GM12878 (cell line): Measurements from ENCODE around the gene CLEC3A. TPM values are rescaled to one million over a fixed set of nuclear protein-coding genes. Genes with fewer than 3 reads are reported as not detected.

ENCODE experiments used
- ATAC-seq: fragments of 200-7000 bp; cut with Tn5 transposase; 3 replicates; pipeline ENCODE4 v1.9.1; 2020; ENCODE audit warnings: mild to moderate bottlenecking, moderate library complexity
- BruUV-seq: library from RNA; stranded (reverse); fragments of 400-500 nt; replicated peaks from 2 replicates; lab custom pipeline; 2021; lab: Mats Ljungman, UMichigan
- CTCF ChIA-PET: fragments of 300-600 bp; sonication (Branson Sonifier 250); formaldehyde crosslinking; extraction: SDS; loops from one replicate; lab custom pipeline; 2021; ENCODE audit warnings: inconsistent platforms; lab: Yijun Ruan, JAX
- POLR2A ChIA-PET: fragments of 350-600 bp; formaldehyde crosslinking; extraction: SDS; loops from one replicate; lab custom pipeline; 2021; ENCODE audit warnings: inconsistent platforms; lab: Charles Lee
- RAD21 ChIA-PET: fragments of 300-600 bp; sonication (Branson Sonifier 250); formaldehyde crosslinking; loops from one replicate; lab custom pipeline; 2023; ENCODE audit warnings: antibody characterized with exemption; ENCODE audit not compliant: unreplicated experiment; lab: Charles Lee
- SMC1A ChIA-PET: fragments of 300-600 bp; sonication (Branson Sonifier 250); formaldehyde crosslinking; loops from one replicate; lab custom pipeline; 2023; ENCODE audit not compliant: unreplicated experiment, uncharacterized antibody; lab: Charles Lee
- DNase-seq: peaks from one replicate; pipeline ENCODE4 v3.0.0-alpha.2; 2011; ENCODE audit warnings: low read depth, low spot score
- FAIRE-seq: peaks from 3 replicates; lab custom pipeline; 2011; peaks lifted over from hg19 to GRCh38; lab: Jason Lieb, UNC
- H2AFZ ChIP-seq: 2 replicates; pipeline ENCODE4 v1.6.0; 2011; ENCODE audit warnings: low read depth, low read length, control low read depth; ENCODE audit not compliant: control insufficient read depth
- H3K27ac ChIP-seq: 2 replicates; pipeline ENCODE4 v1.5.1; 2011; ENCODE audit warnings: control low read depth; ENCODE audit not compliant: control insufficient read depth, insufficient read depth
- H3K27me3 ChIP-seq, 2 experiments: replicated peaks in 1 of 2; 2 replicates each; pipeline versions ENCODE4 v1.6.0 to v1.6.1; 2011; ENCODE audit warnings: low read length in 1 of 2; ENCODE audit not compliant: control insufficient read depth in 2 of 2, insufficient read depth in 2 of 2
- H3K36me3 ChIP-seq, 2 experiments: 2 replicates each; pipeline ENCODE4 v1.5.1; 2011; ENCODE audit warnings: low read length in 1 of 2; ENCODE audit not compliant: control insufficient read depth in 2 of 2, insufficient read depth in 2 of 2
- H3K4me1 ChIP-seq: 2 replicates; pipeline ENCODE4 v1.6.1; 2011; ENCODE audit warnings: mild to moderate bottlenecking, low read length, moderate library complexity, mixed read lengths; ENCODE audit not compliant: control insufficient read depth, insufficient read depth
- H3K4me2 ChIP-seq: 2 replicates; pipeline ENCODE4 v1.6.0; 2011; ENCODE audit warnings: control low read depth; ENCODE audit not compliant: control insufficient read depth, insufficient read depth
- H3K4me3 ChIP-seq: fragments of 200-600 bp; sonication (generic); 2 replicates; pipeline ENCODE4 v1.5.1; 2016
- H3K79me2 ChIP-seq: 2 replicates; pipeline ENCODE4 v1.6.0; 2011; ENCODE audit warnings: low read length; ENCODE audit not compliant: control insufficient read depth, insufficient read depth
- H3K9ac ChIP-seq: 2 replicates; pipeline ENCODE4 v1.8.0; 2011; ENCODE audit warnings: low read length, control low read depth, mixed read lengths; ENCODE audit not compliant: control insufficient read depth, insufficient read depth
- H3K9me3 ChIP-seq: replicated peaks from 3 replicates; pipeline ENCODE4 v1.5.1; 2011; ENCODE audit warnings: mild to moderate bottlenecking, low read length; ENCODE audit not compliant: control insufficient read depth, insufficient read depth
- H4K20me1 ChIP-seq: 2 replicates; pipeline ENCODE4 v1.6.0; 2011; ENCODE audit not compliant: control insufficient read depth, insufficient read depth
- CTCF ChIP-seq, 3 experiments: IDR thresholded peaks in 2 of 3; conservative IDR thresholded peaks in 1 of 3; 2 replicates each; pipeline ENCODE4 v1.5.1; 2011; ENCODE audit warnings: low read depth in 3 of 3, low read length in 3 of 3, mild to moderate bottlenecking in 3 of 3, control low read depth in 2 of 3, moderate library complexity in 2 of 3, inconsistent platforms in 1 of 3, mixed read lengths in 1 of 3; ENCODE audit not compliant: control insufficient read depth in 2 of 3, insufficient read depth in 1 of 3; ENCODE audit errors: extremely low read depth in 1 of 3
- FOXK2 ChIP-seq: fragments of 450-650 bp; IDR thresholded peaks from 2 replicates; pipeline ENCODE4 v1.6.1; 2017; ENCODE audit warnings: mild to moderate bottlenecking, moderate library complexity
- HSF1 ChIP-seq: fragments of 150-350 bp; IDR thresholded peaks from 2 replicates; pipeline ENCODE4 v1.6.1; 2014; ENCODE audit warnings: mild to moderate bottlenecking, low read depth, low read length
- JUNB ChIP-seq: IDR thresholded peaks from 2 replicates; pipeline ENCODE4 v1.6.1; 2016; ENCODE audit warnings: antibody characterized with exemption, mild to moderate bottlenecking
- MLLT1 ChIP-seq: fragments of 450-650 bp; IDR thresholded peaks from 2 replicates; pipeline ENCODE4 v1.6.1; 2016; ENCODE audit warnings: mild to moderate bottlenecking
- NFXL1 ChIP-seq: fragments of 450-650 bp; IDR thresholded peaks from 2 replicates; pipeline ENCODE4 v1.6.1; 2017; ENCODE audit warnings: antibody characterized with exemption, mild to moderate bottlenecking, borderline replicate concordance
- PML ChIP-seq: IDR thresholded peaks from 2 replicates; pipeline ENCODE4 v1.6.1; 2012; ENCODE audit warnings: low read length, inconsistent platforms
- RFX5 ChIP-seq: IDR thresholded peaks from 2 replicates; pipeline ENCODE4 v1.6.1; 2011; ENCODE audit warnings: low read depth, low read length, improper control_type of control experiment
- SMARCA5 ChIP-seq: fragments of 450-650 bp; IDR thresholded peaks from 2 replicates; pipeline ENCODE4 v1.6.1; 2017; ENCODE audit warnings: mild to moderate bottlenecking
- SREBF1 ChIP-seq: IDR thresholded peaks from 2 replicates; pipeline ENCODE4 v1.6.1; 2012; ENCODE audit warnings: mild to moderate bottlenecking, low read length
- SUZ12 ChIP-seq: fragments of 200-600 bp; sonication (generic); IDR thresholded peaks from one replicate; pipeline ENCODE4 v1.6.1; 2018; ENCODE audit warnings: antibody characterized with exemption, mild to moderate bottlenecking; ENCODE audit not compliant: unreplicated experiment
- ZNF207 ChIP-seq: fragments of 450-650 bp; IDR thresholded peaks from 2 replicates; pipeline ENCODE4 v1.6.1; 2014; ENCODE audit warnings: antibody characterized with exemption, mild to moderate bottlenecking, borderline replicate concordance
- WGBS: methylation state at CpG from one replicate; pipeline ENCODE4 v1.1.6; 2016; ENCODE audit warnings: low lambda C conversion rate; ENCODE audit not compliant: insufficient replicate concordance, insufficient coverage; ENCODE audit errors: missing lambda C conversion rate; 5-methylcytosine and 5-hydroxymethylcytosine counted together
- in situ Hi-C: fragments of 300-500 bp; cut with MboI; formaldehyde crosslinking; loops from 9 replicates; pipeline ENCODE4 v1.14.3; 2018; ENCODE audit warnings: mixed read lengths
- intact Hi-C: fragments of 100-400 bp; cut with micrococcal nuclease; formaldehyde crosslinking; loops from one replicate; pipeline ENCODE4 v1.14.2; 2022; ENCODE audit not compliant: unreplicated experiment
- polyA plus RNA-seq, 11 experiments: library from polyadenylated mRNA; depleted of rRNA in 4 of 11; unstranded in 6 of 11; stranded (reverse) in 5 of 11; fragments of >200 nt; fragmentation: Nextera tagmentation in 4 of 11; fragmentation: Illumina TruSeq in 1 of 11; extraction: Ambion mirVana in 4 of 11; extraction: Trizol in 1 of 11; gene quantifications; 1 replicate in 1 of 11; 2 replicates in 10 of 11; pipeline versions ENCODE4 v1.2.1 to v1.2.3, GENCODE V29; 2011 to 2016; ENCODE audit warnings: inconsistent platforms in 2 of 11, missing spikeins in 2 of 11, low read depth in 1 of 11
- total RNA-seq, 4 experiments: library from RNA; depleted of rRNA in 3 of 4; stranded (reverse); fragments of >200 nt in 3 of 4; fragmentation: Illumina TruSeq in 1 of 4; extraction: Trizol in 1 of 4; gene quantifications; 2 replicates each; pipeline versions ENCODE4 v1.2.1 to v1.2.3, GENCODE V29; 2013 to 2021

CLEC3A gene
- total and polyA plus RNA-seq, 10 of the 15 experiments (the other 5 are each of a cell fraction or from before 2014, with no cell fraction given), result not detected

GRCh38 chr16:77993111-77993985, 29.0 kb upstream of the CLEC3A start:
- TF ChIP-seq HSF1 (no peak), SUZ12 (no peak), ZNF207 (no peak), RFX5 (no peak), MLLT1 (no peak), CTCF (IDR thresholded peaks at IDR 0.05 in 2 of 3, conservative IDR thresholded peaks at IDR 0.05 in 1 of 3; ENCODE audit: control insufficient read depth in 2 of 3, extremely low read depth in 1 of 3, insufficient read depth in 1 of 3, low read depth in 3 of 3, low read length in 3 of 3) (no peak), PML (no peak), NFXL1 (no peak), FOXK2 (no peak), SREBF1 (no peak), SMARCA5 (no peak), JUNB (no peak)
- DNase-seq, result no peak
- H3K9me3 ChIP-seq, result peaks cover 2% of the 10 kb centered on the region; the same call in 2 of the 3 replicates
- ChIA-PET RAD21 (no interaction called here), POLR2A (interaction anchor here (0.5 kb wide), 1 partner anchor 19 kb away, joined by 4 read pairs; no protein-coding TSS in a partner anchor), SMC1A (no interaction called here), CTCF (interaction anchor here (0.6 to 2.9 kb wide), 3 partner anchors 10 to 759 kb away, joined by 3 to 12 read pairs (median 3); no protein-coding TSS in a partner anchor)
- no peaks in the 10 kb centered on the region for H3K36me3 ChIP-seq
- H4K20me1 ChIP-seq, result no peaks in the 10 kb centered on the region
- no peak overlapping the region for H3K9ac ChIP-seq
- no peak for ATAC-seq
- no peaks in the 10 kb centered on the region for H3K79me2 ChIP-seq
- H3K4me2 ChIP-seq, result 0 out of 2 replicates have a peak overlapping the region, but pooled peaks have one; percentile 30
- H3K27me3 ChIP-seq, result no peaks in the 10 kb centered on the region
- in situ Hi-C loops (no loop called here), intact Hi-C loops (no loop called here)
- WGBS, result 1% methylated on average over 6 of the region's 6 CpGs
- BruUV-seq, result no TSS peak
- H3K4me3 ChIP-seq, result no peak overlapping the region
- no peaks in the 10 kb centered on the region; the same call in 1 of the 2 replicates for H3K4me1 ChIP-seq
- H3K27ac ChIP-seq, result no peak overlapping the region
- FAIRE-seq, result no peak
- H2AFZ ChIP-seq, result no peak overlapping the region
